Nephron progenitor cell (in vitro differentiated cells): ENCODE results near the gene RALBP1.
A peak's percentile ranks its signal among the peaks of the same experiment; 100 is the strongest.

Experiments
- DNase-seq: peaks from one replicate; pipeline ENCODE4 v3.0.0; 2021
- H3K27ac Mint-ChIP-seq: 2 replicates; pipeline ENCODE4 v1.8.0; 2021; ENCODE audit warnings: mild to moderate bottlenecking, moderate library complexity, mixed read lengths
- H3K27me3 Mint-ChIP-seq: 2 replicates; pipeline ENCODE4 v1.8.0; 2021; ENCODE audit warnings: mild to moderate bottlenecking, low read depth, mixed read lengths; ENCODE audit not compliant: poor library complexity
- H3K36me3 Mint-ChIP-seq: 2 replicates; pipeline ENCODE4 v1.8.0; 2021; ENCODE audit warnings: low read depth, mixed read lengths
- H3K4me1 Mint-ChIP-seq: 2 replicates; pipeline ENCODE4 v1.8.0; 2021; ENCODE audit warnings: mixed read lengths
- H3K4me3 Mint-ChIP-seq: 2 replicates; pipeline ENCODE4 v1.8.0; 2021; ENCODE audit warnings: mild to moderate bottlenecking, moderate library complexity, mixed read lengths
- H3K9me3 Mint-ChIP-seq: 2 replicates; pipeline ENCODE4 v1.8.0; 2021; ENCODE audit warnings: mild to moderate bottlenecking, moderate library complexity, mixed read lengths
- CTCF ChIP-seq: fragments of 200-600 bp; sonication (generic); IDR thresholded peaks from 2 replicates; pipeline ENCODE4 v1.5.0; 2021; ENCODE audit warnings: antibody characterized with exemption

Gene RALBP1

DNA sequence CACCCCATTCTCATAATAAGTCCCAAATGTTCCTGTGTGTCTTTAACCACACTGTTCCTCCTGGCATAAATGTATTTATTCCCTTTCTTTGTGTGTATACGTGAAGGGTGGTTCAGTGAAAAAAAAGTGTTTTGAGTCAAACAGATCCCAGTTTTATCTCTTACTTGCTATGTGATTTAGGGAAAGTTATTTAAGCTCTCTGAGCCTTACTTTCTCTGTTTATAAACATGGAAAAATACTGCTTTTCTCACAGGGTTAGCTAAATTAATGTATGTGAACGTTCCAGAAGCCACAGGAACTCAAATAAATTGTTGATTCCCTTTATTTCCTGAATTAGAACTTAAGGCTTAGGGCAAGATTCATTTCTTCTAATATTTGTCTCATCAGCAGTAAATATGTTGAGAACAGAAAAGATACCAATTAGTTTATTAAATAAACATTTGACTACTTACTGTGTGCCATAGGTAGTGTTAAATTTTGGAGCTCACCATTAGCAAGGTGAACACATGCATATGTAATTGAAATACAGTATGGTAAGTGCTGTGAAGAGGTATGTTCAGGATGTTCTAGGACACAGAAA lies 33.2 kb downstream of the RALBP1 start:
- no peak for DNase-seq
- H3K9me3 Mint-ChIP-seq = peaks cover 49% of the 10 kb centered on the region
- no peak overlapping the region for H3K4me3 Mint-ChIP-seq
- no peak for TF ChIP-seq CTCF
- no peaks in the 10 kb centered on the region for H3K27me3 Mint-ChIP-seq
- peak overlapping the region; percentile 30 for H3K27ac Mint-ChIP-seq
- H3K4me1 Mint-ChIP-seq = peaks cover 24% of the 10 kb centered on the region
- H3K36me3 Mint-ChIP-seq = peaks cover 58% of the 10 kb centered on the region

DNA sequence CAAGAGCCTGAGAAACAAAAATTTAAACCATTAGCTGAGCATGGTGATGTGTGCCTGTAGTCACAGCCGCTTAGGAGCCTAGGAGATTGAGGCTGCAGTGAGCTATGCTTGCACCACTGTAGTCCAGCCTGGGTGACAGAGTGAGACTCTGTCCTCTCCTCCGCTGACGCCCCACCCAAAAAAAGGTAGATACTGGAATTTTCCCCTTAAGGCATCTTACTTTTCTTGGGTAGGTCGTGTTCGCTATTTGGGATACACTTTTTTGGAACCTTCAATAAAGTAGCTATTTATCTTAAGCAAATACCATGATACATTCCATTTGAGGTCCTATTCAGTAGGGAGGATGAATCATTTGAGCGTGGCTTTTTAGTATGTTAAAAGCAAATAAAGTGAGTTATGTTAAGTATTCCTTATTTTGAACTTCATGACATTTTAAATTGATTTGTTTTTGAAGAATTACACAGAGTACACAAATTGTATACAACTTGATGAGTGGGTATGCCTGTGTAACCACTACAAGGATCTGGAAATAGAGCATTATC lies 38.7 kb downstream of the RALBP1 start:
- no peak for DNase-seq
- H3K27ac Mint-ChIP-seq = no peak overlapping the region
- H3K9me3 Mint-ChIP-seq = peaks cover 5% of the 10 kb centered on the region
- H3K4me3 Mint-ChIP-seq = no peak overlapping the region
- H3K27me3 Mint-ChIP-seq = no peaks in the 10 kb centered on the region
- H3K36me3 Mint-ChIP-seq = peaks cover 34% of the 10 kb centered on the region
- TF ChIP-seq CTCF = no peak
- no peaks in the 10 kb centered on the region for H3K4me1 Mint-ChIP-seq

GRCh38 chr18:9516437-9517064 lies 41.2 kb downstream of the RALBP1 start:
- TF ChIP-seq CTCF = peak; percentile 85
- Mint-ChIP-seq H3K36me3 (peaks cover 37% of the 10 kb centered on the region), H3K27me3 (no peaks in the 10 kb centered on the region), H3K9me3 (no peaks in the 10 kb centered on the region), H3K4me1 (no peaks in the 10 kb centered on the region), H3K27ac (no peak overlapping the region), H3K4me3 (no peak overlapping the region)
- peak; percentile 10 for DNase-seq

DNA sequence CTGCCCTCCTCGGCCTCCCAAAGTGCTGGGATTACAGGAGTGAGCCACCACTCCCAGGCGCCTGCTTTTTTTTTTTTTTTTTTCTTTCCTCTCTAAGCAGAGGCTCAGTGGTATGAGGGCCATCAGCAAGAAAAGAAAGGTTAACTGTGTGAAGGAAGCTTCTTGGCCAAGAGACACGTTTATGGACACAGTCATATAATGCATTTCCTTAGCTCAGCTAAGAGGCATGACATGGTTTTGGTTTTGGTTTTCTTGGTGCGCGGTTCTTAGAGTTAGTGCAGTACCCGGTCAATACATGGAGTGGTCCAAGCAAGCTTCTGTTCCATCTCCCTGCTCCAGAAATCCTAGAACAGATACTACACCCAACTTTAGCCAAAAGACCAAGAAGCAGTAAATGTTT lies 42.6 kb downstream of the RALBP1 start:
- no peak for DNase-seq
- H3K36me3 Mint-ChIP-seq = peaks cover 45% of the 10 kb centered on the region
- H3K27ac Mint-ChIP-seq = no peak overlapping the region
- H3K4me1 Mint-ChIP-seq = no peaks in the 10 kb centered on the region
- H3K4me3 Mint-ChIP-seq = no peak overlapping the region
- no peaks in the 10 kb centered on the region for H3K27me3 Mint-ChIP-seq
- no peak for TF ChIP-seq CTCF
- H3K9me3 Mint-ChIP-seq = no peaks in the 10 kb centered on the region

- peaks cover 44% of the 10 kb centered on the region for H3K36me3 Mint-ChIP-seq
- no peaks in the 10 kb centered on the region for H3K4me1 Mint-ChIP-seq
- no peak for TF ChIP-seq CTCF
- H3K9me3 Mint-ChIP-seq = no peaks in the 10 kb centered on the region
- H3K4me3 Mint-ChIP-seq = no peak overlapping the region
- no peak overlapping the region for H3K27ac Mint-ChIP-seq
- no peak for DNase-seq
- no peaks in the 10 kb centered on the region for H3K27me3 Mint-ChIP-seq
Observed at GRCh38 chr18:9519399-9519798, 44.1 kb downstream of the RALBP1 start.

DNA sequence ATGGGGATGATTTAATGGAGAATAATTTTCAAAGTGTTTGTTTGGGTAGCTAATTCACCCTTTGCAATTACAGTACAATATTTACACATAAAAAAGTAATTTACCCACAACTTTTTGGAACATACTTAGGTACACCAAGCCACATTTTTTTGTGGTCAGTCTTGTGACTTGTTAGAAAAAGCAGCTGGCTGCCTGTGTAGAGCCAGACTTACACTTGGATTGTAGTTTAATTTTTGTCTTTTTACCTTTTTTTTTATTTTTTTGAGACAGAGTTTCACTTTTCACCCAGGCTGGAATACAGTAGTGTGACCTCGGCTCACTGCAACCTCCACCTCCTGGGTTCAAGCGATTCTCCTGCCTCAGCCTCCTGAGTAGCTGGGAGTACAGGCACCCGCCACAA lies 45.4 kb downstream of the RALBP1 start:
- peaks cover 48% of the 10 kb centered on the region for H3K36me3 Mint-ChIP-seq
- no peaks in the 10 kb centered on the region for H3K27me3 Mint-ChIP-seq
- TF ChIP-seq CTCF = no peak
- H3K4me3 Mint-ChIP-seq = no peak overlapping the region
- no peak for DNase-seq
- H3K9me3 Mint-ChIP-seq = no peaks in the 10 kb centered on the region
- H3K27ac Mint-ChIP-seq = no peak overlapping the region
- no peaks in the 10 kb centered on the region for H3K4me1 Mint-ChIP-seq
